IMR-90 (cell line): ENCODE measurements around the gene OXLD1. TPM values are rescaled to one million over a fixed set of nuclear protein-coding genes. Genes with fewer than 3 reads are reported as not detected.

Experiments
- ATAC-seq: fragments of 200-7000 bp; cut with Tn5 transposase; 2 replicates; pipeline ENCODE4 v1.9.1; 2020; ENCODE audit warnings: low read depth, mild to moderate bottlenecking, moderate library complexity
- BruUV-seq: library from RNA; stranded (reverse); fragments of 400-500 nt; replicated peaks from 2 replicates; lab custom pipeline; 2021; lab: Mats Ljungman, UMichigan
- CTCF ChIA-PET: fragments of 300-600 bp; formaldehyde crosslinking; extraction: SDS; loops from one replicate; lab custom pipeline; 2021; ENCODE audit warnings: antibody characterized with exemption; lab: Yijun Ruan, JAX
- POLR2A ChIA-PET: fragments of 300-600 bp; sonication (Branson Sonifier 250); formaldehyde crosslinking; loops from one replicate; lab custom pipeline; 2022; ENCODE audit warnings: antibody characterized with exemption; ENCODE audit not compliant: unreplicated experiment; lab: Charles Lee
- DNase-seq: peaks from one replicate; pipeline ENCODE4 v3.0.0; 2013
- H2AFZ ChIP-seq: replicated peaks from 2 replicates; pipeline ENCODE3; 2013; ENCODE audit warnings: low read length, mild to moderate bottlenecking; ENCODE audit not compliant: poor library complexity
- H2AK5ac ChIP-seq: 2 replicates; pipeline ENCODE4 v1.6.1; 2013; ENCODE audit warnings: low read depth, low read length, inconsistent platforms
- H2AK9ac ChIP-seq: replicated peaks from 2 replicates; pipeline ENCODE3; 2013; ENCODE audit warnings: mild to moderate bottlenecking, low read depth, low read length, moderate library complexity; ENCODE audit not compliant: poor library complexity
- H2BK120ac ChIP-seq: 2 replicates; pipeline ENCODE4 v1.6.1; 2013; ENCODE audit warnings: low read depth, low read length, inconsistent platforms
- H2BK15ac ChIP-seq: 3 replicates; pipeline ENCODE4 v1.6.1; 2013; ENCODE audit warnings: low read depth, low read length, inconsistent platforms
- H2BK20ac ChIP-seq: 2 replicates; pipeline ENCODE4 v1.6.1; 2013; ENCODE audit warnings: low read depth, mild to moderate bottlenecking, inconsistent platforms, low read length, moderate library complexity
- H2BK5ac ChIP-seq: 2 replicates; pipeline ENCODE4 v1.6.1; 2013; ENCODE audit warnings: mild to moderate bottlenecking, low read depth, low read length, inconsistent platforms; ENCODE audit not compliant: poor library complexity, severe bottlenecking
- H3K14ac ChIP-seq: replicated peaks from 2 replicates; pipeline ENCODE4 v1.6.1; 2013; ENCODE audit warnings: low read depth, low read length, inconsistent platforms
- H3K18ac ChIP-seq: 2 replicates; pipeline ENCODE4 v1.6.1; 2013; ENCODE audit warnings: low read depth, low read length, control low read depth
- H3K23ac ChIP-seq: 2 replicates; pipeline ENCODE4 v1.6.1; 2013; ENCODE audit warnings: low read depth, low read length, inconsistent platforms
- H3K27ac ChIP-seq: 2 replicates; pipeline ENCODE4 v1.5.1; 2013; ENCODE audit warnings: mild to moderate bottlenecking, control low read depth, low read length; ENCODE audit not compliant: insufficient read depth
- H3K27me3 ChIP-seq: 2 replicates; pipeline ENCODE4 v1.6.1; 2013; ENCODE audit warnings: low read length; ENCODE audit not compliant: control insufficient read depth, insufficient read depth
- H3K36me3 ChIP-seq: 2 replicates; pipeline ENCODE4 v1.6.1; 2013; ENCODE audit warnings: low read length, mixed read lengths; ENCODE audit not compliant: control insufficient read depth, insufficient read depth
- H3K4ac ChIP-seq: 2 replicates; pipeline ENCODE4 v1.6.1; 2013; ENCODE audit warnings: low read depth, low read length, inconsistent platforms
- H3K4me1 ChIP-seq: 2 replicates; pipeline ENCODE4 v1.6.1; 2013; ENCODE audit warnings: low read length, mixed read lengths; ENCODE audit not compliant: control insufficient read depth, insufficient read depth
- H3K4me2 ChIP-seq: 2 replicates; pipeline ENCODE4 v1.6.1; 2013; ENCODE audit warnings: low read depth, mild to moderate bottlenecking, control low read depth, low read length, moderate library complexity
- H3K4me3 ChIP-seq: 2 replicates; pipeline ENCODE4 v1.5.1; 2013; ENCODE audit warnings: low read depth, mild to moderate bottlenecking, control low read depth, low read length, moderate library complexity; ENCODE audit not compliant: insufficient read depth
- H3K56ac ChIP-seq: 2 replicates; pipeline ENCODE4 v1.6.1; 2013; ENCODE audit warnings: low read length, inconsistent platforms; ENCODE audit not compliant: insufficient read depth; ENCODE audit errors: extremely low read depth
- H3K79me1 ChIP-seq, 2 experiments: 2 replicates each; pipeline ENCODE4 v1.6.1; 2013; ENCODE audit warnings: low read length in 2 of 2, inconsistent platforms in 1 of 2, low read depth in 1 of 2
- H3K9ac ChIP-seq: 2 replicates; pipeline ENCODE4 v1.6.1; 2013; ENCODE audit warnings: low read depth, low read length, control low read depth
- H3K9me1 ChIP-seq: 2 replicates; pipeline ENCODE4 v1.6.1; 2013; ENCODE audit warnings: low read length, inconsistent platforms; ENCODE audit not compliant: insufficient read depth
- H3K9me3 ChIP-seq: 2 replicates; pipeline ENCODE4 v1.6.1; 2013; ENCODE audit warnings: low read length; ENCODE audit not compliant: control insufficient read depth, insufficient read depth
- H4K20me1 ChIP-seq: 2 replicates; pipeline ENCODE4 v1.6.1; 2013; ENCODE audit warnings: low read length, inconsistent platforms; ENCODE audit not compliant: insufficient read depth
- H4K5ac ChIP-seq: 2 replicates; pipeline ENCODE4 v1.6.1; 2013; ENCODE audit warnings: mild to moderate bottlenecking, low read depth, low read length, control low read depth
- H4K8ac ChIP-seq, 2 experiments: 2 replicates each; pipeline ENCODE4 v1.6.1; 2013; ENCODE audit warnings: low read depth in 2 of 2, low read length in 2 of 2, control low read depth in 1 of 2, inconsistent platforms in 1 of 2
- H4K91ac ChIP-seq: 2 replicates; pipeline ENCODE4 v1.6.1; 2013; ENCODE audit warnings: low read depth, low read length, inconsistent platforms; ENCODE audit not compliant: insufficient read depth
- CEBPB ChIP-seq: IDR thresholded peaks from 2 replicates; pipeline ENCODE4 v1.6.1; 2012; ENCODE audit warnings: low read depth, low read length, improper control_type of control experiment
- CHD1 ChIP-seq: IDR thresholded peaks from 2 replicates; pipeline ENCODE4 v1.6.1; 2012; ENCODE audit warnings: low read depth, low read length, improper control_type of control experiment
- MAFK ChIP-seq: IDR thresholded peaks from 2 replicates; pipeline ENCODE4 v1.6.1; 2012; ENCODE audit warnings: low read depth, low read length, improper control_type of control experiment
- MXI1 ChIP-seq: IDR thresholded peaks from 2 replicates; pipeline ENCODE4 v1.6.1; 2012; ENCODE audit warnings: low read depth, mild to moderate bottlenecking, low read length, moderate library complexity, borderline replicate concordance
- POLR2A ChIP-seq: IDR thresholded peaks from 2 replicates; pipeline ENCODE4 v1.6.1; 2012; ENCODE audit warnings: mild to moderate bottlenecking, low read depth, low read length
- RCOR1 ChIP-seq: IDR thresholded peaks from 2 replicates; pipeline ENCODE4 v1.6.1; 2012; ENCODE audit warnings: mild to moderate bottlenecking, low read length, improper control_type of control experiment; ENCODE audit not compliant: insufficient replicate concordance
- RFX5 ChIP-seq: IDR thresholded peaks from 2 replicates; pipeline ENCODE4 v1.8.0; 2012; ENCODE audit warnings: low read depth, mild to moderate bottlenecking, low read length, moderate library complexity
- SMC3 ChIP-seq: fragments of 150-350 bp; IDR thresholded peaks from 2 replicates; pipeline ENCODE4 v1.6.1; 2016; ENCODE audit warnings: low read depth, mild to moderate bottlenecking, antibody characterized with exemption, low read length, moderate library complexity
- USF2 ChIP-seq: fragments of 150-350 bp; IDR thresholded peaks from 2 replicates; pipeline ENCODE4 v1.6.1; 2017; ENCODE audit warnings: mild to moderate bottlenecking, antibody characterized with exemption, low read length, low read depth
- WGBS, 2 experiments: methylation state at CpG; one replicate each; pipeline versions ENCODE4 v1.1.5 to v1.1.7; 2013; ENCODE audit warnings: missing lambda C conversion rate in 2 of 2; ENCODE audit not compliant: insufficient read length in 1 of 2; ENCODE audit errors: extremely low coverage in 2 of 2; 5-methylcytosine and 5-hydroxymethylcytosine counted together
- dilution Hi-C: fragments of 300-500 bp; cut with HindIII; formaldehyde crosslinking; loops from one replicate; pipeline ENCODE4 v1.14.3; 2018; ENCODE audit warnings: low sequenced_read_pairs; ENCODE audit not compliant: unreplicated experiment
- in situ Hi-C: fragments of 300-500 bp; cut with MboI; formaldehyde crosslinking; loops from 3 replicates; pipeline ENCODE4 v1.14.3; 2019; ENCODE audit warnings: low sequenced_read_pairs, inconsistent platforms, mixed read lengths
- intact Hi-C: fragments of 100-400 bp; cut with micrococcal nuclease; formaldehyde crosslinking; loops from 2 replicates; pipeline ENCODE4 v1.10.0; 2022
- polyA plus RNA-seq, 3 experiments: library from polyadenylated mRNA; depleted of rRNA; stranded (reverse); fragments of >200 nt; gene quantifications; 2 replicates each; pipeline ENCODE4 v1.2.3, GENCODE V29; 2012; ENCODE audit warnings: low replicate concordance in 1 of 3
- total RNA-seq: library from RNA; depleted of rRNA; stranded (reverse); fragments of >200 nt; gene quantifications from 2 replicates; pipeline ENCODE4 v1.2.3, GENCODE V29; 2012

OXLD1 gene
- total and polyA plus RNA-seq, 2 of the 4 experiments (the other 2 are of a cell fraction): 9.9 to 22.3 TPM

GRCh38 chr17:81691196-81691595, 24.8 kb upstream of the OXLD1 start:
- dilution Hi-C loops: no loop called here
- Histone ChIP-seq H3K4ac (no peak overlapping the region), H4K20me1 (peaks cover 81% of the 10 kb centered on the region), H3K23ac (no peak overlapping the region), H3K9ac (no peak overlapping the region), H3K4me2 (no peak overlapping the region), H3K56ac (no peak overlapping the region), H2AK9ac (no peak overlapping the region), H3K27me3 (no peaks in the 10 kb centered on the region), H3K9me1 (no peaks in the 10 kb centered on the region), H3K4me1 (no peaks in the 10 kb centered on the region), H4K91ac (no peak overlapping the region), H3K9me3 (no peaks in the 10 kb centered on the region), H4K8ac (no peak overlapping the region), H3K18ac (no peak overlapping the region), H4K5ac (no peak overlapping the region), H2AK5ac (no peak overlapping the region), H3K14ac (no peak overlapping the region), H3K79me1 (peaks cover 8 to 49% of the 10 kb centered on the region in 2 experiments), H2AFZ (no peak overlapping the region), H2BK15ac (no peak overlapping the region), H2BK5ac (no peak overlapping the region), H3K4me3 (no peak overlapping the region), H2BK120ac (no peak overlapping the region), H3K36me3 (peaks cover 95% of the 10 kb centered on the region), H3K27ac (no peak overlapping the region), H2BK20ac (no peak overlapping the region)
- DNase-seq: no peak
- no TSS peak for BruUV-seq
- ChIA-PET POLR2A (no interaction called here), CTCF (no interaction called here)
- TF ChIP-seq CHD1 (no peak), RFX5 (no peak), POLR2A (no peak), SMC3 (no peak), USF2 (no peak), RCOR1 (no peak), CEBPB (no peak), MAFK (no peak), MXI1 (no peak)
- in situ Hi-C loops: no loop called here
- WGBS, 2 experiments: 100% methylated on average over 5 of the region's 18 CpGs; no CpG with 5 or more reads in 1 of the 2 experiments
- intact Hi-C loops: no loop called here
- no peak for ATAC-seq
